M059J (cell line): ENCODE data around the gene SLC22A1. TPM values are rescaled to one million over a fixed set of nuclear protein-coding genes. Genes with fewer than 3 reads are reported as not detected.
"Not testable (repeated sequence)": the region's sequence is repeated elsewhere in the genome, so short reads cannot be mapped to it uniquely, and the experiment has no call there.

Experiments
- DNase-seq: peaks from one replicate; pipeline ENCODE4 v3.0.0-alpha.2; 2012; ENCODE audit warnings: low read depth
- total RNA-seq: library from RNA; depleted of rRNA; stranded (reverse); fragments of >200 nt; shearing (Covaris generic); gene quantifications from 2 replicates; pipeline ENCODE4 v1.2.3, GENCODE V29; 2014; rRNA removed

The SLC22A1 gene
- total RNA-seq, result 0.05 TPM in 1 of 2 replicates, not detected in the other

- DNase-seq, result no peak
Measured at GRCh38 chr6:160121558-160121957, at the start of gene SLC22A1. SLC22A1 (plus strand) TSS chr6:160121815; CDS start chr6:160121936, 121 bp downstream.

DNA sequence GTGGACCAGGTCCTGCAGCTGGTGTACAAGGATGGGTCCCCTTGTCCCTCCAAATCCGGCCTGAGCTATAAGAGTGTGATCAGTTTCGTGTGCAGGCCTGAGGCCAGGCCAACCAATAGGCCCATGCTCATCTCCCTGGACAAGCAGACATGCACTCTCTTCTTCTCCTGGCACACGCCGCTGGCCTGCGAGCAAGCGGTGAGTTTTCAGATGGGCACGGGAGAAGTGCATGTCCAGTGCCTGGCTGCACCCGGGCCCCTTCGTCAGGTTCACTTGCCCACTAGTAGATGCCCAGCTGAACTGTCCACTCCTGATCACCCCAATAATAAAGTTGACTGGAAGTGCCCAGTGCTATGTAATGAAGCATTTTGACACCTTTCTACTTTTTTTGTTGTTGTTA is 48.3 kb upstream of the SLC22A1 start:
- no peak for DNase-seq

- DNase-seq, result no peak
Measured at GRCh38 chr6:160076009-160076408, 45.6 kb upstream of the SLC22A1 start.

DNA sequence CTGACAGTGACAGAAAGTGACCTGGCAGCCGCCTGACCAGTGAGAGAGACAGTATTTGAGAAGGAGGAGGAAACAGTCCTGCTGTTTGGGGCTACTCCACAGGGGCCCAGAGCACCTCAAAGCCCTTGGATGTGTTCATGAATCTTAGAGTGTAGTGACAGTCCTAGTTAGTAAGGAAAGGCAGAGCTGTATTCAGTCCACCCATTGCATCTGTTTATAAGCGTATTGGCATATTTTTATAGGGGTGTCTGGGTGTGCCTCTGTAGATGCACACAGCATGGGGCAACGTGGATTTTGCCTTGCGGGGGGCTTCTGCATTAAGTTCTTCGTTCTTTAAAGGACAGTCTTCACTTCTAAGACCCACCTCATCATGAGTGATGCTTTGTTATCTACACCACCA is 44.6 kb upstream of the SLC22A1 start:
- no peak for DNase-seq

DNA sequence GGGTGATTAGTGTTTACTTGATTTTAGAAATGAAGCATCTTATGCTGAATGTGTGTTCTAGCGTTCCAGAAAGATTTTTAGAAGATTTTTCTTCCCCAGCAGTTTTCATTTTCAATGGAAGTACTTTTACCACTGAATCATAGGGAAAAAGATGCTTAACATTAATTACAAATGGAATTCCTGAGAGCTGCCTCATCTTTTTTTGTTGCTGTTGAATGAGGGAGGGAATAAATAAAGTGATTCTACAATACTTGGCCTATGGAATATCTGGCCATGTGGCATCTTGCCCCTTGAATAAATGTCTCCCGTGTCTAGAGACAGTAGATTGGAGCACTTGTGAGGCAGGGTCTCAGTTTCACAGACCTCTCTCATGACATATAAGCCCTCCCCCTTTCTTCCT is 44.1 kb upstream of the SLC22A1 start:
- DNase-seq, result no peak

DNA sequence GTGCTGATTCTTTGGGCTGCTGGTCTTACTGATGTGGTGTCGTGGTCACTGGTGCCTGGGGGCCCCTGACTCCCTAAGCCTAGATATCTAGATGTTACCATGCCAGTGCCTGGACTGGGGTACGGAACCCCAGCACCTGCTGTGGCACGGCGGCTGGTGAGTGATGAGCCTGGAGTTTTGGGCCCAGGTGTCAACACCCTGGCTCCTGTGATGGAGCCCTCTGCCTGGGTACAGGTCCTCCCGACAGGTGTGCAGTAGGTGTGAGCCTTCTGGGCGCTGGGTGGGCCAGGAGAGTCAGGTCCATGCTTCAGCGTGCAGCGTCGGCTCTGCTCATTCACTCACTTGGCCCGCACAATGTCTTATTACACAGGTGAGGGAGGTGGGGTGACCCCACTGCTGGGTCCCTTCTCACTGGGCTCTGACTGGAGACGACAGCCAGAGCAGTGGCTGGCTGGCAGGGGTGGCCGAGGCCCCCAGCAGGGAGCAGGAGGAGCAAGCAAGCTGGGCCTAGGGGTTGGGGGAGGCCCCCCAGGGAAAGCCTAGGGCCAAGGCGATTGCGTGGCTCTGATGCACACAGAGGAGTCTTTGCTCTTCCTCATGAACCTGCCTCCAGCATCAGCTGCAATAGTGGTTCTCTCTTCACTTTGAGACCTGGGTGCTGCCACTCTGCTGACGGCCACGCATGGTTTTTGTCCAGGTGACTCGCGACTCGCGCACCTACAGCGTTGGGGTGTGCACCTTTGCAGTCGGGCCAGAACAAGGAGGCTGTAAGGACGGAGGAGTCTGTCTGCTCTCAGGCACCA is 42.5 kb upstream of the SLC22A1 start:
- DNase-seq, result no peak

DNA sequence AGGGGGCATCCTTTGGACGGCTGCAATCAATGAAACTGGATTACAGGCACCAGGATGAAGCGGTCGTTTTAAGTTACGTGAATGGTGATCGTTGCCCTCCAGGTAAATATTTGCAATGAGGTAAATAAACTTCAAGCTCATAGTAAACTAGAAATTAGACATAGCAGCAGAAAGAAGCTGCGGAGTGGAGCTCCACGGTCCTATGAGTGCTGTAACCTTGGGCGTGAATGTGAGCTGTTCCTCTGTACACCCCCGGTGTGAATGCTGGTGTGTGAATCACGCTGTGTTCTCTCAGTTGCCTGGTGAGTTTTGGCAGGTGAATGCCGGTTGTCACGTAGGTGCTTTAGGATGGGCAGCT is 42.0 kb upstream of the SLC22A1 start:
- DNase-seq, result no peak

DNA sequence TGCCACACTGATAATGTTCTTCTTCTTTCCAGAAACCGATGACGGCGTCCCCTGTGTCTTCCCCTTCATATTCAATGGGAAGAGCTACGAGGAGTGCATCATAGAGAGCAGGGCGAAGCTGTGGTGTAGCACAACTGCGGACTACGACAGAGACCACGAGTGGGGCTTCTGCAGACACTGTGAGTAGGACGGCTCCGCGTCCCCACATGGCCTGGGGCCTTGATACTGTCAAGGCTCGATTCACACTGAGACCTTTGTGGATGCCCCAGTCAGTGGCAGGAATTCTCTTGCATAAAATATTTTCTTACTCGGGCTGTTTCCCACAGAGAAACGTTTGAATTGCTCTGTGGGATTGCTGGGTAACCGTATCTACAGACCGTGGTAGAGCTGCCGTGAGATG is 41.5 kb upstream of the SLC22A1 start:
- DNase-seq, result no peak

DNA sequence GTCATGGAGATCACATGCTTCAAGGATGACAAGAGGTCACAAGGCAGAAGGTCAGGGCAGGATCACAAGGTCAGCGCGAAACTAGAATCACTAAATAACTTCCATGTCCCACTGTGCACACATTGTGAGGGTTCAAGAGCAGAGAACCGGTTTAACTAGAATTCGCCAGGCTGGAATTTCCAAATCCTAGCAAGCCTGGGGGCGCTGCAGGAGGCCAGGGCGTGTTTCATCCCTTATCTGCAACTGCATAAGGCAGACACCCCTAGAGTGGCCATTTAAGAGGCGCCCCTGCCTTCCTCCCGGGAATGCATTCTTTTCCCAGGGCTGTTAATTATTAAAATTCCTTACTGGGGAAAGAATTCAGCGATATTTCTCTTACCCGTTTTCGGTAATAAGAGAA is 40.2 kb upstream of the SLC22A1 start:
- no peak for DNase-seq

DNA sequence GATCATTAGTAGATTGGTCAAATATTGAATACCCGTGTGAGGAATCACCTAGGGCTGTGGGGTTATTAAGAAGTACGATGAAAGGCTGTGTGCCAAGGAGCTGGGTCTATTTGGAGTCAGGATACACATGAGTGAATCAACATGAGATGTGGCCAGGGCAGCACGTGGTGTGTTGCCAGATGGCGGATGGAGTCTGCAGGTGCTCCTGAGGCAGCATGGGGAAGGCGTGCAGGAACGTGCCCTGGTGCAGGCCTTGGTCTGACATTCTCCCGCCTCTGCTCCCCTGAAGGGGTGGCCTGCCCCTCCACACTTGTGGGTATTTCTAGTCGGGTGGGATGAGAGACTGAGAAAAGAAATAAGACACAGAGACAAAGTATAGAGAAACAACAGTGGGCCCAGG is 39.0 kb upstream of the SLC22A1 start:
- no peak for DNase-seq

- no peak for DNase-seq
Measured at GRCh38 chr6:160084198-160084776, 37.3 kb upstream of the SLC22A1 start.

- DNase-seq, result no peak
Measured at GRCh38 chr6:160085226-160085625, 36.4 kb upstream of the SLC22A1 start.

DNA sequence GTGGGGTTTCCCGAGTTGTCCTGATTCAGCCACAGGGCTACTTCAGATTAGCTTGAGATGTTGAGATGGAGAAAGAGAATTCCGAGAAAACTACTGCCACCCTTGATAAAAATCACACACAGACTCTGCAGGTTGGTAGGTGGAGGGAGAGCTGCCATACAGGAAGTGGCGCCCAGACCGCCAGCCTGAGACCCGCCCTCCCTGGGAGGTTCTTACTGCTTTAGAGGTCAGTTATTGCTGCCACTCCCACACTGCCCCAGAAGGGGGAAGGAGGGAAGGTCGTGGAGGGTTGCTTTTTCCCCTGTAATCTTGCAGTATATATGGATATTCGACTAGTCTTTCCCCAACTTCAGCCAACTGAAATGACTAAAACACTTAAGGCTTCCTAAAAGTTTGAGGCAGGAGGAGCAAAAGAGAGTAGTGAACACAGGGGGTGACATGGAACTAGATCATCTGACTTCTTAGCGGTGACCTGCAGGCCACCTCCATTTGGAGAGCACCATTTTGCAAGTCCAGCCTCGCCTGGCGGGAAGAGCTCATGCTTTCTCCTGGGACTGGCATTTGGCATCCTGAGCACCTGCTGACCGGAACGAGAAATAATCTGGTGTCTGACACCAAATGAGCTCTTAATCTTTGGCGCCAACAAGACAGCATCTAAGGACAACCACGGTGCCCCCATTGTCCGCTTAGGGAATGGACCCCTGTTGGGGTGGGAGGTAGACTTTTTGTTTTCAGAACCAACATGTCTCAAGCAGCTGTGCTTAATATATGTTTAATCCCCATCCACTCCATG is 35.7 kb upstream of the SLC22A1 start:
- DNase-seq, result no peak

DNA sequence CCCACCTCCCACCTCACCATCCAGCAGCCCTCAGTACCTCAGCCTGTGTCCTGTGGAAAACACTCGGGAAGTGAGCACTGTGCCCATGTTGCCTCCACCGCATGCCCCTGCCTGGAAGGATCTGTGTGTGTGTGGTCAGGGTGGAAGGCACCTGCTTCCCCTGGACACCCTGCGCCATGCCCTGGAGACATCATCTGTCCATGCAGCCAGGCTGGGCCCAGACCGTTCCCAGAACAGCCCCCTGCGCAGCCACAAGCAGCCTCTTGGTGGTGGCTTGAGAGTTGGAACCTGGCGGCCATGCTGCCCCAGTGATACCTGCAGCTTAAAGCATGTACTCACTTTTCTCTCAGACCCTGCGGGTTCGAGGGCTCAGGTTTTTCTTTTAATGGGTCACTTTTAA is 34.9 kb upstream of the SLC22A1 start:
- no peak for DNase-seq

- DNase-seq, result peak; percentile 66
Measured at GRCh38 chr6:160088069-160088783, 33.4 kb upstream of the SLC22A1 start.

DNA sequence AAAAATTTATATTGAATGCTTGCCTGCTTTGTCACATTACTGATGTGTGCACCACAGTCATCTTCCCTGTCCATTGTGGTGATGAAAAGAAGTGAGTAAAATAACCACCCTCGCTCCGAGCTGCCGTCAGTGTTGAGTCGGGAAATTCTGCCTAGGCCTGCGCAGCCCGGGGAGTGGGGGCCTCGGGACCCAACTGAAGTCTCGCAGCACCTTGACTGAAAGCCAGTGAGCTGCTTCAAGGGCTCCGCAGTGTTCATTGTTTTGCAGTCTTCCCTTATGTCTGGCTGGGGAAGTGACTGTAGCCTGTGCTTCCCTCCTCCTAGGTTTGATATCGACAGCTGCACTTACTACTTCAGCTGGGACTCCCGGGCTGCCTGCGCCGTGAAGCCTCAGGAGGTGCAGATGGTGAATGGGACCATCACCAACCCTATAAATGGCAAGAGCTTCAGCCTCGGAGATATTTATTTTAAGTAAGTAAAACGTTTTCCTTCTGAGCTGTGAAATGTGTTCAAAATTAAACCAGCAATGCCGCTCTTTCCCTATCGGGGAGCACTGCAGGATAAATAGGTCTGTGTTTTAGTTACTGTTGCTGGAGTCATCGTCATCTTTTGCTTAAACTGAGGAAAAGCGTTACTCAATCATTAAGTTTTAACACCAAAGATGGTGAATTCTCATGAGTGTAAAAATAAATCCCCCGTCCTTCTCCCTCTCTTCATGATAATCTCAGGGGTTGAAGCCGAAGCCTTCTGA is 32.7 kb upstream of the SLC22A1 start:
- DNase-seq, result no peak

- DNase-seq, result no peak
Measured at GRCh38 chr6:160089534-160089897, 32.1 kb upstream of the SLC22A1 start.

DNA sequence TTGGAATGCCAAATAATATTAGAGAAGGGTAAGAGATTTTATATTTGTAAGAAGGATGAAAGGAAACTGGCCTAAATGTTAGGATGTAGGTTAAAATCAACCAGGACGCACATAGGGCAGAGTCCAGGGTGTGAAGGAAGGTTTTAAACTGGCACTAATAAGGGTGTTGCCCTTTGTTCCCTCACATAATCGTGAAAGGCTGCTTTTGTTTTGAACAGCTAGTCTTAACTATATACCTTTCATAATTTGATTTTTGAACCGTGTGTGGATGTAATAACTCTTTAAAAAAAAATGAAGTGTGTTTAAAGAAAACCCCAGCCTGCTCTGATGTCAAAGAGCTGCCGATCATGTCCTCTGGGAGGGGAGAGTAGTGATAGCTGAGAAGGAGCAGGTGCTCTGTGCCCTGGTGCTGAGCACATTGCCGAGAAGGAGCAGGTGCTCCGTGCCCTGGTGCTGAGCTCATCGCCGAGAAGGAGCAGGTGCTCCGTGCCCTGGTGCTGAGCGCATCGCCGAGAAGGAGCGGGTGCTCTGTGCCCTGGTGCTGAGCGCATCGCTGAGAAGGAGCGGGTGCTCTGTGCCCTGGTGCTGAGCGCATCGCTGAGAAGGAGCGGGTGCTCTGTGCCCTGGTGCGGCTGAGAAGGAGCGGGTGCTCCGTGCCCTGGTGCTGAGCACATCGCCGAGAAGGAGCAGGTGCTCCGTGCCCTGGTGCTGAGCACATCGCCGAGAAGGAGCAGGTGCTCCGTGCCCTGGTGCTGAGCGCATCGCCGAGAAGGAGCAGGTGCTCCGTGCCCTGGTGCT is 31.0 kb upstream of the SLC22A1 start:
- not testable (repeated sequence) for DNase-seq

GRCh38 chr6:160092176-160092575 is 29.4 kb upstream of the SLC22A1 start:
- not testable (repeated sequence) for DNase-seq

GRCh38 chr6:160092602-160093001 is 29.0 kb upstream of the SLC22A1 start:
- no peak for DNase-seq

GRCh38 chr6:160093061-160093460 is 28.6 kb upstream of the SLC22A1 start:
- no peak for DNase-seq
